Muscle of leg (tissue), 11 donors: ENCODE data around the gene PHYKPL. TPM values are rescaled to one million over a fixed set of nuclear protein-coding genes. Genes with fewer than 3 reads are reported as not detected.

ENCODE experiments used
- DNase-seq: peaks from one replicate; pipeline ENCODE4 v3.0.0; 2013
- H3K27ac ChIP-seq: one replicate; pipeline ENCODE4 v1.5.1; 2013; ENCODE audit warnings: mild to moderate bottlenecking, low read length, control low read depth
- H3K27me3 ChIP-seq: one replicate; pipeline ENCODE4 v1.6.1; 2013; ENCODE audit warnings: low read length; ENCODE audit not compliant: control insufficient read depth, insufficient read depth
- H3K36me3 ChIP-seq: one replicate; pipeline ENCODE4 v1.6.1; 2013; ENCODE audit warnings: low read length; ENCODE audit not compliant: control insufficient read depth, insufficient read depth
- H3K4me1 ChIP-seq: one replicate; pipeline ENCODE4 v1.6.1; 2013; ENCODE audit warnings: low read length; ENCODE audit not compliant: control insufficient read depth, insufficient read depth
- H3K4me3 ChIP-seq: one replicate; pipeline ENCODE4 v1.5.1; 2013; ENCODE audit warnings: low read length, control low read depth
- H3K9me3 ChIP-seq: replicated peaks from 2 replicates; pipeline ENCODE4 v1.6.1; 2013; ENCODE audit warnings: low read depth, low read length; ENCODE audit not compliant: control insufficient read depth
- WGBS: methylation state at CpG from one replicate; pipeline ENCODE4 v1.1.5; 2013; ENCODE audit warnings: missing lambda C conversion rate; ENCODE audit not compliant: insufficient coverage; 5-methylcytosine and 5-hydroxymethylcytosine counted together
- polyA plus RNA-seq, 8 donors: library from polyadenylated mRNA; unstranded; fragments of 120-200 nt; gene quantifications; one replicate each; pipeline versions ENCODE4 v1.2.1 to v1.2.3, GENCODE V29; 2013; ENCODE audit warnings: inconsistent platforms in 1 of 8, low replicate concordance in 1 of 8; ENCODE audit not compliant: insufficient read length in 8 of 8, insufficient read depth in 1 of 8
- total RNA-seq: library from RNA; stranded (reverse); fragments of 120-200 nt; gene quantifications from one replicate; pipeline ENCODE4 v1.2.4, GENCODE V29; 2013

PHYKPL gene
- total and polyA plus RNA-seq, 9 donors: 36.0 to 81.7 (median 45.3) TPM

- peaks cover 46% of the 10 kb centered on the region for H3K27me3 ChIP-seq
- no peak overlapping the region for H3K4me3 ChIP-seq
- peaks cover 6% of the 10 kb centered on the region for H3K9me3 ChIP-seq
- H3K27ac ChIP-seq: no peak overlapping the region
- no peak for DNase-seq
- peaks cover 25% of the 10 kb centered on the region for H3K4me1 ChIP-seq
- WGBS: 30% methylated on average over 2 of the region's 9 CpGs
- H3K36me3 ChIP-seq: no peaks in the 10 kb centered on the region
Observed at GRCh38 chr5:178277346-178277745, 44.7 kb upstream of the PHYKPL start.

GRCh38 chr5:178274781-178275537 lies 42.4 kb upstream of the PHYKPL start:
- DNase-seq: peak; percentile 32
- 50% methylated on average over 16 of the region's 20 CpGs for WGBS
- Histone ChIP-seq H3K27me3 (peaks cover 44% of the 10 kb centered on the region), H3K4me1 (peaks cover 18% of the 10 kb centered on the region), H3K4me3 (no peak overlapping the region), H3K9me3 (peaks cover 6% of the 10 kb centered on the region), H3K27ac (no peak overlapping the region), H3K36me3 (no peaks in the 10 kb centered on the region)

DNA sequence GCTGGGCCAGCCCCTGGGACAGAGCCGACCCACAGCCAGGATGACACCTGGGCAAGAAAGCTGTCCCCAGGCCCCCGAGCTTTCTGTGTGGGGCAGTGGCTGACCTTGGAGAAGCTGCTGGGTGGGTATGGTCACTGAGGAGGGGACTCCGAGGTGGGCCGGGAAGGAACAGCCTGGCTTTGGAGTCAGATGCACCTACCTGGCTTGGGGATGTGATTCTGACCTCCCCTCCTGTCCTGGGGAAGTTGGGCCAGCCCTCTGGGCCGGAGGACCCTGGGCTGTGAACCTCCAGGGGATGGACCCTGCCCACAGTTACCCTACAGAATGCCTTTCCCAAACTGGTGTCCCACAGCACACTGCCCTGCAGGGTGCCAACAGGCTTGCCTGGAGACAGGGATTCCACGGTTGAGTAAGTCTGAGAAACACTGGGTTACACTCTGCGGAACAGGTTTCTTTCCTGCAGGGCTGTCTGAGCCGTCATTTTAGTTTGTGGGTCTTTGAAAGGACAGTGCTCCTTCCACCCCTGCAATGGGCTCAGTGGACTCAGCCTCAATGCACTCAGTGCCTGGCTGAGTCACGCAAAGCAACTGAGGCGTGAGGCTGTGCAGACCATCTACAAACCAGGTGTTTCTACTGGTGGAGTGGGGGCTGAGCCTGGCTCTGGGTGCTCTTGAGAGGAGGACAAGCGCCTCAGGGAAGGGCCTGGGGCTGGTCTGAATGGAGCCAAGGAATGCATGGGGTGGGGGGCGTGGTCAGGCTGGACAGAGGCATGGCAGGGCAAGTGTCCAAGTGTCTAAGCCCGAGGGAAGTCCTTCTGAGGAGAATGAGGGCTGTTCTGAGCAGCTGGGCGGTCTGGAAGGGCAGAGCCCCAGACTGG lies 41.3 kb upstream of the PHYKPL start:
- no peaks in the 10 kb centered on the region for H3K36me3 ChIP-seq
- DNase-seq: peak; percentile 42
- H3K9me3 ChIP-seq: peaks cover 6% of the 10 kb centered on the region
- H3K4me1 ChIP-seq: peaks cover 18% of the 10 kb centered on the region
- no peak overlapping the region for H3K4me3 ChIP-seq
- WGBS: 69% methylated on average over 8 of the region's 14 CpGs
- H3K27me3 ChIP-seq: peaks cover 43% of the 10 kb centered on the region
- no peak overlapping the region for H3K27ac ChIP-seq

- Histone ChIP-seq H3K9me3 (peaks cover 6% of the 10 kb centered on the region), H3K4me1 (peaks cover 18% of the 10 kb centered on the region), H3K36me3 (no peaks in the 10 kb centered on the region), H3K4me3 (no peak overlapping the region), H3K27ac (no peak overlapping the region), H3K27me3 (peaks cover 35% of the 10 kb centered on the region)
- DNase-seq: no peak
- WGBS: 62% methylated on average over 12 of the region's 15 CpGs
Observed at GRCh38 chr5:178273041-178273440, 40.4 kb upstream of the PHYKPL start.

GRCh38 chr5:178272591-178272990 lies 40.0 kb upstream of the PHYKPL start:
- DNase-seq: no peak
- H3K27me3 ChIP-seq: peaks cover 31% of the 10 kb centered on the region
- no peaks in the 10 kb centered on the region for H3K36me3 ChIP-seq
- peaks cover 6% of the 10 kb centered on the region for H3K9me3 ChIP-seq
- H3K4me1 ChIP-seq: peaks cover 18% of the 10 kb centered on the region
- H3K4me3 ChIP-seq: no peak overlapping the region
- WGBS: 86% methylated on average over 9 of the region's 9 CpGs
- H3K27ac ChIP-seq: no peak overlapping the region

GRCh38 chr5:178271726-178272479 lies 39.3 kb upstream of the PHYKPL start:
- DNase-seq: no peak
- peaks cover 27% of the 10 kb centered on the region for H3K27me3 ChIP-seq
- no peak overlapping the region for H3K27ac ChIP-seq
- no peaks in the 10 kb centered on the region for H3K36me3 ChIP-seq
- WGBS: 67% methylated on average over 23 of the region's 24 CpGs
- H3K9me3 ChIP-seq: peaks cover 6% of the 10 kb centered on the region
- H3K4me3 ChIP-seq: no peak overlapping the region
- H3K4me1 ChIP-seq: peaks cover 18% of the 10 kb centered on the region

- no peak overlapping the region for H3K4me3 ChIP-seq
- no peaks in the 10 kb centered on the region for H3K36me3 ChIP-seq
- peaks cover 18% of the 10 kb centered on the region for H3K4me1 ChIP-seq
- H3K9me3 ChIP-seq: peaks cover 6% of the 10 kb centered on the region
- WGBS: 66% methylated on average over 2 of the region's 4 CpGs
- H3K27me3 ChIP-seq: peaks cover 21% of the 10 kb centered on the region
- DNase-seq: no peak
- no peak overlapping the region for H3K27ac ChIP-seq
Observed at GRCh38 chr5:178271231-178271630, 38.6 kb upstream of the PHYKPL start.

DNA sequence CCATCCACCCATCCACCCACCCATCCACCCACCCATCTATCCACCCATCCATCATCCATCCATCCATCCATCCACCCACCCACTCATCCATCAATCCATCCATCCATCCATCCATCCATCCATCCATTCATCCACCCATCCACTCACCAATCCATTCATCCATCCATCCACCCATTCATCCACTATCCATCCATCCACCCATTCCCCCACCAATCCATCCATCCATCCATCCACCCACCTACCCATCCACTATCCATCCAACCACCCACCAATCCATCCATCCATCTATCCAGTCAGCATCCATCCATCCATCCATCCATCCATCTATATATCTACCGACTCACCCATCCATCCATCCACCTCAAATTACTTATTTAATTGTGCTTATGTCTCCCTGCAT lies 36.9 kb upstream of the PHYKPL start:
- 100% methylated on average over 1 of the region's 1 CpG for WGBS
- no peak overlapping the region for H3K4me3 ChIP-seq
- H3K36me3 ChIP-seq: no peaks in the 10 kb centered on the region
- DNase-seq: no peak
- H3K9me3 ChIP-seq: no peaks in the 10 kb centered on the region
- no peak overlapping the region for H3K27ac ChIP-seq
- peaks cover 9% of the 10 kb centered on the region for H3K4me1 ChIP-seq
- peaks cover 13% of the 10 kb centered on the region for H3K27me3 ChIP-seq

GRCh38 chr5:178267876-178268275 lies 35.3 kb upstream of the PHYKPL start:
- H3K4me3 ChIP-seq: no peak overlapping the region
- no peak for DNase-seq
- peaks cover 10% of the 10 kb centered on the region for H3K27me3 ChIP-seq
- H3K27ac ChIP-seq: no peak overlapping the region
- H3K36me3 ChIP-seq: no peaks in the 10 kb centered on the region
- no peaks in the 10 kb centered on the region for H3K9me3 ChIP-seq
- WGBS: 85% methylated on average over 9 of the region's 10 CpGs
- no peaks in the 10 kb centered on the region for H3K4me1 ChIP-seq

DNA sequence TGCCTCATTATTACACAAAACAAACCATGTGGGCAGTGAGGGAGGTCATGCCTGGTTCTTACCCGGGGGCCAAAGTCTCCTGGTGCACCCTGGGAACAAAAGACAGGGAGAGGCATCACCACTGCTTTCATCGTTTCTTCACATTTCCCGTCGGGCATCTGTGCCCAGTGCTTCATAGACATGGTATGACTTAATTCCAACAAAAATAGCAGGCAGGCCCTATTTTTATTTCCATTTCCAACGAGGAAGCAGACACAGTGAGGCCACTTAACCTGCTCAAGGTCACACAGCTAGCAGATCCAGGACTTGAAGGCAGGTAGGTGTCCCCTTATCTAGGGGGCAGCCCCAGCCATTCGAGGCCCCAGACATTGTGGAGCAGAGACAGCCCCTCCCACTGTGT lies 34.6 kb upstream of the PHYKPL start:
- Histone ChIP-seq H3K4me3 (no peak overlapping the region), H3K4me1 (no peaks in the 10 kb centered on the region), H3K36me3 (no peaks in the 10 kb centered on the region), H3K27ac (no peak overlapping the region), H3K27me3 (peaks cover 10% of the 10 kb centered on the region), H3K9me3 (no peaks in the 10 kb centered on the region)
- WGBS: 64% methylated on average over 6 of the region's 6 CpGs
- DNase-seq: no peak
